Epidermal melanocyte (primary cell): ENCODE data around the gene ZNF784.

Experiments used
- DNase-seq: peaks from one replicate; pipeline ENCODE4 v3.0.0; 2011; ENCODE audit warnings: low spot score; ENCODE audit not compliant: insufficient read length

The ZNF784 gene

DNA sequence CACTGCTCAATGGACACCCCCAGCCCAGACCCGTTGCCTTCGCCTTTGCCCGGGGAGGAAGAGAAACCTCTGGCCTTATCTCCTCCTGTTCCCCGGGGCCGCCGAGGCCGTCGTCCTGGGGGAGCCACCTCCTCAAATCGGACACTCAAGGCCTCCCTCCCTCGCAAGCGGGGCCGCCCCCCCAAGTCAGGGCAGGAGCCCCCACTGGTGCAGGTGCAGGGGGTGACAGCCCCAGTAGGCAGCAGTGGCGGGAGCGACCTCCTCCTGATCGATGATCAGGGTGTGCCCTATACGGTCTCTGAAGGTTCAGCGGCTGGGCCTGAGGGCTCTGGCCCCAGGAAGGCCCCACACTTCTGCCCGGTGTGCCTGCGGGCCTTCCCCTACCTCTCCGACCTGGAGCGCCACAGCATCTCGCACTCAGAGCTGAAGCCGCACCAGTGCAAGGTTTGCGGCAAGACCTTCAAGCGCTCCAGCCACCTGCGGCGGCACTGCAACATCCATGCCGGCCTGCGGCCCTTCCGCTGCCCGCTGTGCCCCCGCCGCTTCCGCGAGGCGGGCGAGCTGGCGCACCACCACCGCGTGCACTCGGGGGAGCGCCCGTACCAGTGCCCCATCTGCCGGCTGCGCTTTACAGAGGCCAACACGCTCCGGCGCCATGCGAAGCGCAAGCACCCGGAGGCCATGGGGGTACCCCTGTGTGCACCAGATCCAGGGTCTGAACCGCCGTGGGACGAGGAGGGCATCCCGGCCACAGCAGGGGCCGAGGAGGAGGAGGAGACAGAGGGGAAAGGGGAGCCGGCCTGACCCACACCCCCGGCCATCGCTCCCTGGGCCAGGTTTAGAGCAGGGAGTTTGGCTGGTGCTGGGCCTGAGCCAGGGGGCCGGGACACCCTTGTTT lies 22.0 kb downstream of the ZNF784 start:
- DNase-seq, result no peak

DNA sequence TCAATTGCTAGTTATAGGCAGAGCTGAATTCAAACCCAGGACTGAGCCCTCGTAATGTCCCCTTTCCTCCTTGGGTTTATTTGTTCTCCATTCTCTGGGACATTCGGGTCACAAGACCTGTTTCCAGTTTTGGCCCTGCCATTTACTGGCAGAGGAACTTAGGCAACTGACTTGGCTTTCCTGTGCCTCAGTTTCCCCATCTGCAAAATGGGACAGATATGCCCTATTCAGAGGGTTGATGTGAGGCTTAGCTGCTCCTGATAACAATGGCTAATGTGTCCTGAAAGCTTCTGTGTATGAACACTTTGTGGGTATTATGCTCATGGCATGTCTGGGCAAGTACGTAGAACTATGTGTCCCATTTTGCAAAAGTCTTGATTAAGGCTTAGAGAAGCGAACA lies 23.3 kb downstream of the ZNF784 start:
- DNase-seq, result no peak

DNA sequence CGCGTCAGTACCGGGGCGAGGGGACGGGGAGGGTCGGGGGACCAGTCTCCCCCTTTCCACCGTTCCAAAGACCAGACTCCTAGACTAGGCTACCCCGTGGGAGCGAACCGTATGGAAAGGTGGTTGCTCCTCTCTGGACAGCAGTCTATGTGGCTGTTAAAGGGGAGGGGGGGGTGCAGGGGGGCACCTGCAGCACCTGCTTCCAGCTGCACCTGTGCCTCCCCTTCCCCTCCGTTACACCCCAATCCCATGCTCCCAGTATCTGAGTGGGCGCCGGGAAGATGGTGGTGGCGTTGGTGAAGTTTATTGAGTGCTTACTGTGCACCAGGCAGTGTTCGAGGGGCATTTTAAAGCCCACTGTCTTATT lies 23.7 kb downstream of the ZNF784 start:
- no peak for DNase-seq

DNA sequence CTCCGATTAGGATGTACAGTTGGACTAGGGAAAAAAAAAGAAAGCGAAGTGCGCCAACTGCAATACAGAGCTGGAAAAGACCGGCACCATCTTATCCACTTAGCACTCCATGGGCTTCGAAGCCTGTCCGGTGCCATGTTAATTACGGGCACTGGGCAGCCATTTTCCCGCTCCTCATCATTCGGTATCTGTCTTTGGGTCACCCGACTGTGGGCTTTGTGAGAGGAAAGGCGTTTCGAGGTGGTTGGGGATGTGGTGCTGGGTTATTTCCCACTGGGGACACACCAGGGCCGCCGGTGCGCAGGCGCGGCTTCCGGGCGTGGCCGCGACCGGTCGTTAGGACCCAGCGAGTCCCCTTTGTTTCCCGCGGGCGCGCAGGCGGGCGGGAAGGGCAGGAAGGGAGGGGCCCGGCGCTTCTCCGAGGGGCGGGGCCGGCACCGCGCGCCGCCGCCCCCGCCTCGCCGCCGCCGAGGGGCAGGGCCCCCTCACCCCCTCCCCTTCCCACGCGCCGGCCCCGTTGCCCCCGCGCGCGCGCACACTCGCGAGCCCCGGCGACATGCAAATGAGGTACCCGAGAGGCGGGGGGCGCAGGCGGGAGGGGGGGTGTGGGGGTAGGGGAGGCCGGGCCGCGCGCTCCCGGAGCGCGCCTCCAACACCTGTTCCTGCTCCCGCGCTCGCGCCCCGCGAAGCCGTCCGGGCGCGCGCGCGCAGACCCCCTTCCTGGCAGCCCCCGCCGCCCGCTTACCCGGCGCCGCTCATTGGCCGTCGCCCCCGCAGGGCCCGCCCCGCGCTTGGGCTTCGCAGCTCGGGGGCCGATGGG lies 24.3 kb downstream of the ZNF784 start, which contains the start of gene ZNF524:
ZNF524 (plus strand) TSS at position 447 of the 820 bp plus-strand sequence. CDS start 1,825 bp downstream, outside the sequence.
- peak; percentile 90 for DNase-seq

DNA sequence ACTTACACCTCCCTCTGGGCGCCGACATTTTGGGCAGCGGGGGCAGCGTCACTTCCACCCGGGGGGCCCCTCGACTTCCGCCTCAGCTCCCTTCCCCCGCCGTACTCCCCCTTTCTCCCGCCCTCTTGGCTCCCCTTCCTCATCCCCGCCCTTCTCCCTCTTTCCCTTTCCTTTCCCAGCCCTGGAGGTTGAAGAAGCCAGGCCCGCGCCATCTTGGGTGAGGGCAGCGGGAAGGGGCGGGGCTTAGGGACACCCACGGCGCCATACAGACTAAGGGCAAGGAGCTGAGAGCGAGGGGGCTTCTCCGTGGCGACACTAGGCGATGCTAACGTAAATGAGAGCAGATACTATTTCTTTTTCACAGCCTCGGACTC lies 24.9 kb downstream of the ZNF784 start, which contains the start of gene FIZ1:
FIZ1 (minus strand) TSS at position 50 of the 374 bp plus-strand sequence. CDS start 1,652 bp downstream, outside the sequence.
- DNase-seq, result peak; percentile 94

DNA sequence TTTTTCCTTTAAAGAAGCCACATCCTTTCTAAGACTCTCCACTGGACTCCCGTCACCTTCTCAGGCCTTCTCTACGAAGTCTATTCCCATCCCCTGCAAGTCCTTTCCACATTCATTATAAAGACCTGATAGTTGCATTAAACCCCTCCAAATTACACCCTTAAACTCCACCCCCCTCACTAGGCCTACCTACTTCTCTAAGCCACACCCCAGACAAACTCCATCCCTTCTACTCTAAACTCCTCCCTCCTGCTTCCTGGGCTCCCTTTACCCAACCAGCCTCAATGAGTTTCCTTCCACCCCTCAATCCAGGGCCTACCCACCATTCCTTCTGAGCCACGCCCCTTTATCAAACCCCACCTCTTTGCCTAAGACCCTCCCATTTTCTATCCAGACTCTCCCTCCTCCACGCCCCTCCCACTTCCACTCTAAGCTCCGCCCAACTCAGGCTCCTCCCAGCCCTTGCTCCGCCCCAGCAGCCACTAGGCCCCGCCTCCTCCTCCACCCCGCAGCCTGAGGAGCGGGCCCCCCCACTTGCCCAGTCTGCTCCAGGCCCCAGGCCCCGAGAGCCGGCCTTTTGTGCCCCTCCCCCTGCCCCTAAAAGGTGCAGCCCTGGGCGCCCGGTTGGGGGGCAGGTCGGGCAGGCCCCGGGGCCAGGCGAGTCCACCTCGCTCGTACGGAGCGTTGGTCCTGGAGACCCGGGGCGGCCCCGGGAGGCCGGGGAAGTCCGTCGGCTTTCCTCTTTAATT lies 25.5 kb downstream of the ZNF784 start:
- peak; percentile 92 for DNase-seq

DNA sequence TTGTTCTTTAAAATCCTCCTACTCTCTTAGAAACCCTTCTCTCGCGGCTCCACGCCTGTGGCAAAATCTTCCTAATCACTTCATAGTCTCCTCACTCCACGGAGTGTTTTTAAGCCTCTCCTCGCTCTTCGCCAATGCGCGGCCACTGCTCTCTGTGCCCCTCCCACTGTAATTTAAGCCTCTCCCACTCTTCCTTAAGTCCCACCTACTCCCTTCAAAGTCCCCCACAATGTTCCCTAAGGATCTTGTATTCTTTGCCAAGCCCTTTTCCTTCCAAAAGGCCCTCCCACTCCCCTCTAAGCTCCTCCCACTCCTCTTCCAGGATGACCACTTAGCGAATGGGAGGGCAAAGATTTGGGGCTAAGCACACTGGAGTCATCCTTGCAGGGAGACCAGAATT lies 26.3 kb downstream of the ZNF784 start:
- no peak for DNase-seq

DNA sequence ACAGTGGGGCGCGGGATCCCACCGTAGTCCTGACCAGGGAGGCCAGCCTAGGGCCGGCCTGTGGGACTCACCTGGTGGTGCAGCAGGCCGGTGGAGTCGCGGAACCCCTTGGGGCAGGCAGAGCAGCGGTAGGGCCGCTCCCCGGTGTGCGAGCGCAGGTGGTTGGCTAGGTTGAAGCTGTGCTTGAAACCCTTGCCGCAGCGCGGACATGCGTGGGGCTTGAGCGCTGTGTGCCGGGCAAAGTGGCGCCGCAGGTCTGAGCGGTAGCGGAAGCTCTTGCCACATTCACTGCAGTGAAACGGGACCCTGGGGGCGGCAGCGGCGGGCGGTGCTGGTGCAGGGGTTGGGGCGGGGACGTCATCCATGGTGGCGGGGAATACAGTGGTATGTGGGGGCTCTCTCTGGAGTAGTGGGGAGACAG lies 26.9 kb downstream of the ZNF784 start:
- no peak for DNase-seq

DNA sequence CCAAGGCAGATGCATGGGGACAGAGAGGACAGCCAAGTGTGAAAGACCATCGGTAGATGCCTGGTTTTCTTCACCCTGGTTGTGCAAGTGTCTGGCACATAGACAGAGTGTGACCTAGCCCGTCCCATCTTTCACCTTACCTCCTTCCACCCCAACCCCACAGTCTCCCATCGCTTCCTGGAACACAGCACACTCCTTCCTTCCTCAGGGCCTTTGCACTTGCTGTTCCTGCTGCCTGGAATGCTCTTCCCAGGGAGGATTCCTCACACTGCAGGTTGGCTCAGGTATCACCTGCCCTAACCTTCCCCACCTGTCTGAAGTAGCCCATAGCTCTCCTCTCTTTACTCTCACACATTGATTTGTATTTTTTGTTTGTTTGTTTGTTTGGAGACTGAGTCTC lies 28.1 kb downstream of the ZNF784 start:
- no peak for DNase-seq

DNA sequence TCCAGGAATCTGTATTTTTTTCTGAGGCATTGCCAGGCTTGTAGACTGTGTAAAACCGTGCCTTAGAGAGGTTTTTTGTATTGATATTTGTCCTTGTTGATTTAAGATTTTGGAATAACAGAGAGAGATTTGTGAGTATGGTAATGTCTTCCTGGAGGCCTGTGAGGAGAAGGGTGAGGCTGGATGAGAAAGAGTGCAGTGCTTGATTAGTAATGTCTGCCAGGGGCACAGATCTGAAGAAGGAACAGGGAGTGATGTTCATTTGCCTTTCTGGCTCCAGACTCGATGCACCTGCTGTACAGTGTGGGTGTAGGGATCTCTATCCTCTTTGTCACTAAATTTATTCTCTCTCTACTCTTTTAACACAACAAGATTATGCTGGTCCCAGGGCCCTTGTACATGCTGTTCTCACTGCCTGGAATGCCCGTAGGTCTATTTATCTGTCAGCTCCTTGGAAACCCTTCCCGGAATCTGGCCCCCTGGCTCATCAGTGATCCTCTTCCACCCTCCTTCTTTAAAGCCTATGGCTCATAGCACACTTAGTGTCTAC lies 29.3 kb downstream of the ZNF784 start:
- no peak for DNase-seq

DNA sequence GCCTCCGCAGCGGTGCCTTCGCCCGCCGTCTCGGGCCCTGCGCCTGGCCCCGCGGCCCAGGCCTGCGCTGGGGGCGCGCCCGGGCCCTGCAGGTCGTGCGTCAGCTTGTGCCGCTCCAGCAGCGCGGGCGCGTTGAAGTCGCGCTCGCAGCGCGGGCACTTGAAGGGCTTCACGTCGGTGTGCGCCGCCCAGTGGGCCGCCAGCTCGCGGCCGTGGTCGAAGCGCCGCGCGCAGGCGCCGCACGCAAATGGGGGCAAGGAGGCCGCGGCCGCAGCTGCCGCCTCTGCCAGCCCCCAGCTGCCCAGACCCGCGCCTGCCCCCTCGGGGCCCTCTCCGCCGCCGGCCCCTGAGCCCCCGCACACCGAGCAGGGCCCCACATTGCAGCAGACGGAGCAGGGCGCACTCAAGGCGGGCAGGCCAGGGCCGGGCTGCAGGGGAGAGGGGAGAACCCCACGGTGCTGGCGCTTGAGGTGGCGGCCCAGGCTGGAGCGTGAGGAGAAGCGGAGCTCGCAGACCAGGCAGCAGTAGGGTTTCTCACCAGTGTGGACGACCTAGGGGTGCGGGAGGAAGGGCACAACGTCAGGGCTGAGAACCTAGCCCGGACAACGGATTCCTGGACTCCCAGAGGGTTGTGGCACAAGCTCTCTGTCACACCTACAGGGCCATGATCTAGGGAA lies 31.1 kb downstream of the ZNF784 start:
- no peak for DNase-seq

DNA sequence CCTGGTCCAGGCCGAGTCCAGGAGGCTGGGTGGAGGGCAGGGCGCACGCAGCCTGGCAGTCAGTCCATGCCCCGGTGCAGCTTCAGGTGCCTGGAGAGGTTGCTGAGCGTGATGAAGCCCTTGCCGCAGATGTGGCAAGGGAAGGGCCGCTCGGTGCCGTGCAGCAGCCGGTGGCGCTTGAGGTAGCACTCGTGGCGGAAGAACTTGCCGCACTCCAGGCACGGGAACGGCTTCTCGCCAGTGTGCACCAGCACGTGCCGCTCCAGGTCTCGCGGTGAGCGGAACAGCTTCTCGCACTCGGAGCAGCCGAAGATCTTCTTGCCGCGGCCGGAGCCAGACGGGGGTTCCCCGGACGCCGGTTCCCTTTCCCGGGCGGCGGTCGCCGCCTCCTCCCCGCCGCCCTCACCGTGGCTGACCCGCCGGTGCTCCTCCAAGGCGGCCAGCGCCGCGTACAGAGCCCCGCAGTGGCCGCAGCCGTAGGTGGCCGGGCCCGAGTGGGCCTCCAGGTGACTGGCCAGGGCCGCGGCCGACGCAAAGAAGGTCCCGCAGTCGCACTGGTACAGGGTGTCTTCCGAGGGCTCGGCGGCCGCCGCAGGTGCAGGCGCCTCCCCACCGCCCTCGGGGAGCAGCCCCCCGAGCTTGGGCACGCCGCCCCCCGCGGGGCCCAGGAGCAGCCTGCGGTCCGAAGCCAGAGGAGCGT lies 31.8 kb downstream of the ZNF784 start:
- DNase-seq, result no peak

DNA sequence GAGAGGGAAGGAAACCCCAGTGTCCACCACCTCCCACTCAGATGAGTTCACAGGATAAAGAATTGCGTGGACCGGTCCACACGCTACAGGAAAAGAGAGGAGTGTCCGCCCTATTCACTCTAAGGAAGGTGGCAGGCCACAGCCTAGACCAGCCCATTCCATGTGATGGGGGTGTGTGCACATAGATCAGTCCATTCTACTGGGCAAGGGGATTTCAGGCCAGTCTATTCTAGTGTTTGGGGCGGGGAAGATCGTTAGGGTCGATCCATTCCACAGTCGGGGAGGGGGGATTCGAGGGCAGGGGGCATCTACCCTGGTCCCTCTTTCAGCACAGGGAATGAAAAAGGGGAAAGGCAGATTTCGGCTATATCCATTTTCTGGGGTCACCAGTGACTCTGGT lies 32.8 kb downstream of the ZNF784 start:
- no peak for DNase-seq

DNA sequence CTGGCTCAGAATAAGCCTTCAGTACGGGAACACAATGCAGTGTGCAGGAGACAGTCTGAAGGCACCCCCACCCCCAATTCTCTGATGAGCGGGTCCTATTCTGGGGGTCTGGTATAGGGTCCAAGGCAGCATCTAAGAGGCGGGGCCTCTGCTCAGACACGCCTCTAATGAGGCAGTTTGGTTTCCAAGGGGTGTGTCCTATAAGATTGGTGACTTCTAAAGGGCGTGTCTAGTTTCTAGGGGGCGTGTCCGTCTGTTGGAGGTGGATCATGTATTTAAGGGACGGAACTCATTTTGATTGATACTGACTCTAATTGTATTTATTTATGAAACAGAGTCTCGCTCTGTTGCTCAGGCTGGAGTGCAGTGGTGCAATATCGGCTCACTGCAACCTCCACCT lies 33.7 kb downstream of the ZNF784 start:
- no peak for DNase-seq

DNA sequence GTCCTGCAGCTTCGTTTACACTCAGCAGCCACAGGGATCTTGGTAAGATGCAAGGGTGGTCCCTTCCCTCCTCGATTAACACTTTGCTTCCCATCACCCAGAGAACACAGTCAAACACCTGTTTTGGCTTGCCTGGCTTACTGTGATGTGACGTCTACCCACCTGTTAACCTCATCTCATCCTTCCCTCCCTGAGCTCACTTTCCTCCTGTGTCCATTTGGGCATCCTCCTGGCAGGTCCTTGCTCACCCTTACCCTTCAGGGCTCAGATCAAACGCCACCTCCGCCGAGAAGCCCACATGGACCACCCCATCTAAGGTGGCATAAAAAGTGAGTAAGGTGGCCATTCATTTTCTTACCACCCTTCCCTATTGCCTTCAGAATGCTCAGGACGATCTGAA lies 34.3 kb downstream of the ZNF784 start:
- no peak for DNase-seq

DNA sequence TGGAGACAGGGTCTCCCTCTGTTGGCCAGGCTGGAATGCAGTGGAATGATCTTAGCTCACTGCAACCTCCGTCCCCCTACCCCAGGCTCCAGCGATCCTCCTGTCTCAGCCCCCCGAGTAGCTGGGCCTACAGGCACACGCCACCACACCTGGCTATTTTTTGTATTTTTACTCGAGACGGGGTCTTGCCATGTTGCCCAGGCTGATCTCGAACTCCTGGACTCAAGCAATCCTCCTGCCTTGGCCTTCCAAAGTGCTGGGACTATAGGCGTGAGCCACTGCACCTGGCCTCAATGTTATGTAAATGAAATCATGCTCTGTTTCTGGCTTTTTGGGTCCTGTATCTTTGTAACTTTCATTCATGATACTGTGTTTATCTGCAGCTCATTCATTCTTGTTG lies 35.6 kb downstream of the ZNF784 start:
- no peak for DNase-seq

DNA sequence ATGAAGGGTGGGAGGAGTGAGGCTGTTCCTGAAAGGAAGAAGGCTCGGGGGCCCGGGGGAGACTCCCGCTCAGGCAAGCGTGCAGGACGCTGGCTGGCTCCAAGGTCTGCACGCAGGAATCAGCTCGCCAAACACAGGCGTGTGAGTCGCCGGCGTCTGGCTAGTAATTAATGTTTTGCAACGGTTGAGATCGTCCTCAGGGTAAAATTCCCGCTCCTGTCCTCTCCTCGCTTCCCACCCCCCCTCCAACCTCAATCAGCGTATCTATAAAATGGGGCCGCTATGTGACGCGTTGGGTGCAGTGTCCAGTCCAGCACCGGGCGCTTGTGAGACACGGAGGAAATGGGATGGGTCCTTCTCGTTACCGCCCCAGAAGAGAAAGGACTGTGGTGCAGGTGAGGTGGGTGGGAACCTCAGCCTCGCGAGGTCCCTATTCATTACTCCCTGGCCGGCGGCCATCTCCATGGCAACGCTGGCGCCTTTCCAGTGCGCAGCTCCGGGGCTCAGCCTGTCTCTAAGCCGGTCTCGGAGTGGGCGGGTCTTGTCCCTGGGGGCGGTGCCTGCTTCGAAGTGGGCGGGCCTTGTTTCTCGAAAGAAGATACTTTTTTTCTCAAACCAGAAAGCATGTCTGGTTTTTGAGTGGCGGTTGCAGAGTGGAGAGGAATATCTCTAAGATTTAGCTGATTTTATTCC lies 37.2 kb downstream of the ZNF784 start:
- DNase-seq, result peak; percentile 97

DNA sequence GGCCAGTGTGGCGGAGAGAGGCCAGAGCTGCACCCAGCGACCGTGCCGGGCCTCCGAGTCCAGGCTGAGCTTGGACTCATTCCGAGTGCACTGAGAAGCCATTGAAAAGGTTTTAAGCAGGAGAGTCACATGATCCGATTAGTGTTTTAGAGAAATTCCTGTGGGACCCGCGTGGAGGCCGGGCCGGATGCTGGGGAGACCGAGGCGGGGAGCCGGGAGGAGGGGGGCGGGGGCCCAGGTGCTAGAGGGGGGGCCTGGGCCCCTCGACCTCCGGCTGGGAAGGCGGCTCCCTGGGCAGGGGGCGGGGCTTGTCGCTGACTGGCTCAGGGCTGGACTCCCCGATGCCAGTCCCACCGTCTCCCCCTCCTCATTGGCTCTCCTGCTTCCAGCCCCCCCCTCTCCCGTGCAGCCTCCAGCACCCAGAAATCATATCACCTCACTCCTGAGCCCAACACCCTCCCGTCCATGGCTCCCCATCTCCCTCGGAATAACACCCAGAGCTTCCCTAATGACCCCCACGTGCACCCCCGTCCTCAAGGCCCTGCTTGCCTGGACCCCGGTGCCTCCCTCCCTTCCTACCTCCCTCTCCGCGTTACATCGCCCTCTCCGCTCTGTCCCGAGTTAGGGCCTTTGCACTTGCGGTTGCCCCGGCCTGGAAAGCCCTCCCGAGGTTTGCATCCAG lies 38.6 kb downstream of the ZNF784 start:
- DNase-seq, result peak; percentile 77

DNA sequence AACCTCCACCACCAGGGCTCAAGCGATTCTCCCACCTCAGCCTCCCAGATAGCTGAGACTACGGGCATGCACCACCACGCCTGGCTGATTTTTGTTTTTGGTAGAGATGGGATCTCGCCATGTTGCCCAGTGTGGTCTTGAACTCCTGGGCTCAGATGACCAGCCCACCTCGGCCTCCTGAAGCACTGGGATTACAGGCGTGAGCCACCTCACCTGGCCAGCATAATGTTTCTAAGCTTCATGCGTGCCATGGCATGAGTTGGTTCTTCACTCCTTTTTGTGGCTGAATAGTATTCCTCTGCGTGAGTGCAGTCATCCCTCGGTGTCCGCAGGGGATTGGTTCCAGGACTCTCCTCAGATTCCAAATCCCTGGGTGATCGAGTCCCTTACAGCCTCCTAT lies 39.5 kb downstream of the ZNF784 start:
- no peak for DNase-seq
